ENCODE results near the gene ETV5. TPM values are rescaled to one million over a fixed set of nuclear protein-coding genes. Genes with fewer than 3 reads are reported as not detected.

Gene ETV5
- total and polyA plus RNA-seq, 9 of the 15 experiments (the other 6 are each of a cell fraction or from before 2014, with no cell fraction given) = 9.2 to 25.9 (median 15.9) TPM

GRCh38 chr3:186133980-186134379, 25.1 kb upstream of the ETV5 start:
- Histone ChIP-seq H3K9me3 (replicated peaks; ENCODE audit: control insufficient read depth, insufficient read depth, low read depth, low read length) (no peaks in the 10 kb centered on the region), H3K27me3 (ENCODE audit: control insufficient read depth in 2 of 2, insufficient read depth in 2 of 2, low read length in 2 of 2) (peaks cover 46 to 61% of the 10 kb centered on the region in 2 experiments), H3K4me1 (replicated peaks in 1 of 2; ENCODE audit: control insufficient read depth in 2 of 2, insufficient read depth in 2 of 2, low read length in 2 of 2) (no peaks in the 10 kb centered on the region; a peak in 1 of 5 replicates), H3K9me1 (ENCODE audit: control insufficient read depth, insufficient read depth, low read length) (no peaks in the 10 kb centered on the region), H3K27ac (ENCODE audit: extremely low read depth, low read depth, low read length) (no peak overlapping the region), H3K4me3 (no peak overlapping the region), H3K79me2 (ENCODE audit: control insufficient read depth, insufficient read depth, low read length) (no peaks in the 10 kb centered on the region), H3K4me2 (ENCODE audit: insufficient read depth, low read length) (no peak overlapping the region), H2AFZ (ENCODE audit: low read depth, low read length) (no peak overlapping the region), H3K9ac (ENCODE audit: insufficient read depth in 1 of 2, low read depth in 2 of 2, low read length in 2 of 2) (no peak overlapping the region), H3K36me3 (ENCODE audit: control insufficient read depth, insufficient read depth, low read length) (no peaks in the 10 kb centered on the region), H4K20me1 (replicated peaks; ENCODE audit: control insufficient read depth, insufficient read depth, low read length) (0 out of 2 replicates have a peak, but pooled peaks cover 8% of the 10 kb centered on the region)
- POLR2A ChIA-PET = interaction anchor here (1.0 kb wide), 1 partner anchor 26 kb away, joined by 4 read pairs; no protein-coding TSS in a partner anchor
- BruUV-seq (replicated peaks) = no TSS peak
- in situ Hi-C loops (cut with MboI) = no loop called here
- DNase-seq (ENCODE audit: extremely low read depth in 1 of 4, low spot score in 3 of 4) = no peak
- CTCF ChIA-PET (ENCODE audit: low intra/inter-chr PET ratio) = interaction anchor here (0.6 kb wide), 1 partner anchor 148 kb away, joined by 3 read pairs; no protein-coding TSS in a partner anchor
- no peak for FAIRE-seq
- WGBS (ENCODE audit: insufficient coverage, low coverage, missing lambda C conversion rate) = 0% methylated on average over 5 of the region's 5 CpGs
- no peak for TF ChIP-seq HNRNPK (IDR thresholded peaks at IDR 0.05; ENCODE audit: low read depth, low read length, poor library complexity, severe bottlenecking)
- no peak for TF ChIP-seq GABPA (tag; conservative IDR thresholded peaks at IDR 0.05; ENCODE audit: low read depth)
- peak; percentile 36; the same call in 1 of the 2 replicates for TF ChIP-seq NR2C1 (IDR thresholded peaks at IDR 0.05)
- peak; percentile 55; the same call in 1 of the 2 replicates for TF ChIP-seq NR2C1 (tag; IDR thresholded peaks at IDR 0.05)
- no peak for TF ChIP-seq NR2C2 (CRISPR knock-in tag; IDR thresholded peaks at IDR 0.05)
- peak; percentile 61; the same call in 1 of the 2 replicates for TF ChIP-seq NR2C2 (tag; IDR thresholded peaks at IDR 0.05)
- intact Hi-C loops (cut with micrococcal nuclease) = no loop called here
- peak; percentile 50; the same call in 2 of the 3 replicates for ATAC-seq

GRCh38 chr3:186132487-186132886, 23.6 kb upstream of the ETV5 start:
- DNase-seq (ENCODE audit: extremely low read depth in 1 of 4, low spot score in 3 of 4) (no peak), FAIRE-seq (no peak), ATAC-seq (no peak)
- Histone ChIP-seq H3K4me1 (replicated peaks in 1 of 2; ENCODE audit: control insufficient read depth in 2 of 2, insufficient read depth in 2 of 2, low read length in 2 of 2) (no peaks in the 10 kb centered on the region; a peak in 1 of 5 replicates), H2AFZ (ENCODE audit: low read depth, low read length) (no peak overlapping the region), H3K79me2 (ENCODE audit: control insufficient read depth, insufficient read depth, low read length) (no peaks in the 10 kb centered on the region), H3K9me3 (replicated peaks; ENCODE audit: control insufficient read depth, insufficient read depth, low read depth, low read length) (no peaks in the 10 kb centered on the region), H3K27ac (ENCODE audit: extremely low read depth, low read depth, low read length) (no peak overlapping the region), H3K36me3 (ENCODE audit: control insufficient read depth, insufficient read depth, low read length) (no peaks in the 10 kb centered on the region), H3K27me3 (ENCODE audit: control insufficient read depth in 2 of 2, insufficient read depth in 2 of 2, low read length in 2 of 2) (peaks cover 42 to 56% of the 10 kb centered on the region in 2 experiments), H3K4me2 (ENCODE audit: insufficient read depth, low read length) (no peak overlapping the region), H3K4me3 (no peak overlapping the region), H3K9me1 (ENCODE audit: control insufficient read depth, insufficient read depth, low read length) (no peaks in the 10 kb centered on the region), H4K20me1 (replicated peaks; ENCODE audit: control insufficient read depth, insufficient read depth, low read length) (0 out of 2 replicates have a peak, but pooled peaks cover 8% of the 10 kb centered on the region), H3K9ac (ENCODE audit: insufficient read depth in 1 of 2, low read depth in 2 of 2, low read length in 2 of 2) (no peak overlapping the region)
- 0% methylated on average over 2 of the region's 2 CpGs for WGBS (ENCODE audit: insufficient coverage, low coverage, missing lambda C conversion rate)
- POLR2A ChIA-PET = interaction anchor here (0.8 to 1.4 kb wide), 2 partner anchors 8 to 14 kb away, joined by 3 read pairs; no protein-coding TSS in a partner anchor
- CTCF ChIA-PET (ENCODE audit: low intra/inter-chr PET ratio) = no interaction called here
- no TSS peak for BruUV-seq (replicated peaks)
- intact Hi-C loops (cut with micrococcal nuclease) (no loop called here), in situ Hi-C loops (cut with MboI) (no loop called here)
- no peak for TF ChIP-seq ATF4 (CRISPR knock-in tag; IDR thresholded peaks at IDR 0.05)
- TF ChIP-seq ZNF280B (CRISPR knock-in tag; IDR thresholded peaks at IDR 0.05) = no peak
- no peak for TF ChIP-seq DACH1 (IDR thresholded peaks at IDR 0.05; ENCODE audit: partially characterized antibody)
- no peak for TF ChIP-seq ZNF282 (CRISPR knock-in tag; IDR thresholded peaks at IDR 0.05)
- no peak for TF ChIP-seq ADNP (tag; IDR thresholded peaks at IDR 0.05)
- TF ChIP-seq ZSCAN32 (CRISPR knock-in tag; IDR thresholded peaks at IDR 0.05) = no peak
- TF ChIP-seq ZNF583 (CRISPR knock-in tag; IDR thresholded peaks at IDR 0.05) = no peak
- no peak for TF ChIP-seq ZNF23 (CRISPR knock-in tag; IDR thresholded peaks at IDR 0.05)
- no peak for TF ChIP-seq HNRNPK (IDR thresholded peaks at IDR 0.05; ENCODE audit: low read depth, low read length, poor library complexity, severe bottlenecking)
- no peak for TF ChIP-seq ZSCAN29 (IDR thresholded peaks at IDR 0.05)
- TF ChIP-seq NFATC3 (IDR thresholded peaks at IDR 0.05) = no peak

Data from K562 (cell line).